HUES48 (cell line): ENCODE data around the gene IFNL4.
"Not testable (repeated sequence)": the region's sequence is repeated elsewhere in the genome, so short reads cannot be mapped to it uniquely, and the experiment has no call there.

Source experiments
- H3K27ac ChIP-seq: one replicate; pipeline ENCODE4 v1.7.0; 2013; ENCODE audit warnings: low read depth, low read length, inconsistent platforms
- H3K27me3 ChIP-seq: 2 replicates; pipeline ENCODE4 v1.6.1; 2013; ENCODE audit warnings: mild to moderate bottlenecking, low read length; ENCODE audit not compliant: control insufficient read depth, insufficient read depth
- H3K36me3 ChIP-seq: 2 replicates; pipeline ENCODE4 v1.6.1; 2013; ENCODE audit warnings: low read length; ENCODE audit not compliant: control insufficient read depth, insufficient read depth
- H3K4me1 ChIP-seq: 2 replicates; pipeline ENCODE4 v1.6.1; 2013; ENCODE audit warnings: mild to moderate bottlenecking, low read length; ENCODE audit not compliant: control insufficient read depth, insufficient read depth
- H3K4me3 ChIP-seq: 2 replicates; pipeline ENCODE4 v1.5.1; 2013; ENCODE audit warnings: mild to moderate bottlenecking, low read depth, low read length
- H3K9ac ChIP-seq: 2 replicates; pipeline ENCODE4 v1.6.1; 2013; ENCODE audit warnings: mild to moderate bottlenecking, low read depth, low read length, moderate library complexity
- H3K9me3 ChIP-seq: 2 replicates; pipeline ENCODE4 v1.6.1; 2013; ENCODE audit warnings: low read length; ENCODE audit not compliant: control insufficient read depth, insufficient read depth

The IFNL4 gene

DNA sequence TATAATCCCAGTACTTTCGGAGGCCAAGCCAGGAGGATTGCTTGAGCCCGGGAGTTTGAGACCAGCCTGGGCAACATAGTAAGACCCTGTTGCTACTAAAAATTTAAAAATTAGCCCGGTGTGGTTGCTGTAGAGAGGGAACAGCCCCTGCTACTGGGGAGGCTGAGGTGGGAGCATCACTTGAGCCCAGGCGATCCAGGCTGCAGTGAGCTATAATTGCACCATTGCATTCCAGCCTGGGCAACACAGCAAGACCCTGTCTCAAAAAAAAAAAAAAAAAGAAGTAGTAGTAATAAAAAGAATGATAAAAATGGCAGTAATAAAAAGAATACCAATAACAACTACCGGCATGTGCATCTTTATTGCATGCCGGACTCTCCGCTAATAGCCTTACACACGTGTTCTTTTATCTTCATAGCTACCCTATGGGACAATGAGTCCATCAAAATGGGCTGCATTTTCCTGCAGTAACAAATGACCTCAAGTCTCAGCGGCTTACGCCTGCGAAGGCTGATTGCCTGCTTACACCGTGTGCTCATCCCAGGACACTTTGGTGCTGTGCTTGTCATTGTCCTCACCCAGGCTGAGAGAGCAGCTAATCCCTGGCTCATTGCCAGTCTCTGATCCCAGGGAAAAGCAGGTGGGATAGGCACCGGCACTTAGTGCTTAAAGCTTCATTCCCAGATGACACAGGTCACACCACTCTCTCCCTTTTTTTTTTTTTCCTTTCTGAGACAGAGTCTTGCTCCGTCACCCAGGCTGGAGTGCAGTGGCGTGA, 30.2 kb downstream of the IFNL4 start:
- Histone ChIP-seq H3K27ac (no peak overlapping the region), H3K9me3 (no peaks in the 10 kb centered on the region), H3K36me3 (no peaks in the 10 kb centered on the region), H3K4me1 (no peaks in the 10 kb centered on the region), H3K27me3 (no peaks in the 10 kb centered on the region), H3K4me3 (no peak overlapping the region), H3K9ac (no peak overlapping the region)

DNA sequence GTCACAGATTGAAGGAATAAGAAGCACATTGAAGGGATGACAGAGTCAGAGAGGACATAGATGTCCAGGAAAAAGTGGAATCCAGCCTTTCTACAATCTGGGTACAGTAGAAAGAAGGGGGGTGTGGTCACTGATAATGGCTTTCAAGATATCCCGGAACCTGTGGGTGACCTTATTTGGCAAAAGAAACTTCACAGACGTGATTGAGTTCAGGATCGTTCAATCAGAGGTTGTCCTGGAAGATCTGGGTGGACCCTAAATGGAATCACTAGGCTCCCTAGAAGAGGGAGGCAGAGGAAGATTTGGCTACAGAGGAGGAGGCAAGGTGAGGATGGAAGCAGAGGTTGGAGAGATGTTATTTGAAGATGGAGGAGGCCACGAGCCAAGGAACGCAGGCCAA, 31.6 kb downstream of the IFNL4 start:
- no peaks in the 10 kb centered on the region for H3K27me3 ChIP-seq
- H3K4me3 ChIP-seq, result no peak overlapping the region
- H3K4me1 ChIP-seq, result no peaks in the 10 kb centered on the region
- H3K27ac ChIP-seq, result no peak overlapping the region
- no peak overlapping the region for H3K9ac ChIP-seq
- no peaks in the 10 kb centered on the region for H3K36me3 ChIP-seq
- H3K9me3 ChIP-seq, result no peaks in the 10 kb centered on the region

DNA sequence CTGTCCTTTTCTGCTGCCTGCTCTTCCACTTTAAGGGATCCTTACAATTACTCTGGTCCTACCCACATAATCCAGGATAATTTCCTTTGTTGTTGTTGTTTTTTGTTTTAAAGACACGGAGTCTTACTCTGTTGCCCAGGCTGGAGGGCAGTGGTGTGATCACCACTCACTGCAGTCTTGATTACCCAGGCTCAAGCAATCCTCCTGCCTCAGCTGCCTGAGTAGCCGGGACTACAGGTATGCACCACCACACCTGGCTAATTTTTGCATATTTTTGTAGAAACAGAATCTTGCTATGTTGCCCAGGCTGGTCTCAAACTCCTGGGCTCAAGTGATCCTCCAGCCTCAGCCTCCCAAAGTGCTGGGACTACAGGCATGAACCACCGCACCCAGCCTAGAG, 33.3 kb downstream of the IFNL4 start:
- H3K4me1 ChIP-seq, H3K9me3 ChIP-seq, H3K27ac ChIP-seq, H3K27me3 ChIP-seq, H3K9ac ChIP-seq, H3K4me3 ChIP-seq, H3K36me3 ChIP-seq: not testable (repeated sequence)

DNA sequence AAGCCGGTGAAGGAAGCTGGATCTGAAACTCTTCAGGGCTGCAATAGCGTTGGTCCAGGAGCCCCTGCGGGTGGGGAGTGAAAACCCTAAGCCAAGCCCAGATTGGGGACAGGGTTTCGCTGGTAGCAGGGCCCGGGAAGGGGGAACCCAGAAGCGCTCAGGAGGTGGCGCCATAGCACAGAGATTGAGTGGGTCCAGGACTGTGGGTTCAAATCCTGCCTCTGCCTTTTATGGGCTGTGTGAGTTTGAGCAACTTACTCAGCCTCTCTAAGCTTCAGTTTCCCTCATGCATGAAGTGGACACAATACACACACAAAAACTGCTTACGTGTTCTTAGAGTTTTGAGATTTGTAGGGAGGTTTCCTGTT, 36.3 kb downstream of the IFNL4 start:
- H3K4me3 ChIP-seq, result no peak overlapping the region
- H3K9me3 ChIP-seq, result no peaks in the 10 kb centered on the region
- H3K36me3 ChIP-seq, result no peaks in the 10 kb centered on the region

DNA sequence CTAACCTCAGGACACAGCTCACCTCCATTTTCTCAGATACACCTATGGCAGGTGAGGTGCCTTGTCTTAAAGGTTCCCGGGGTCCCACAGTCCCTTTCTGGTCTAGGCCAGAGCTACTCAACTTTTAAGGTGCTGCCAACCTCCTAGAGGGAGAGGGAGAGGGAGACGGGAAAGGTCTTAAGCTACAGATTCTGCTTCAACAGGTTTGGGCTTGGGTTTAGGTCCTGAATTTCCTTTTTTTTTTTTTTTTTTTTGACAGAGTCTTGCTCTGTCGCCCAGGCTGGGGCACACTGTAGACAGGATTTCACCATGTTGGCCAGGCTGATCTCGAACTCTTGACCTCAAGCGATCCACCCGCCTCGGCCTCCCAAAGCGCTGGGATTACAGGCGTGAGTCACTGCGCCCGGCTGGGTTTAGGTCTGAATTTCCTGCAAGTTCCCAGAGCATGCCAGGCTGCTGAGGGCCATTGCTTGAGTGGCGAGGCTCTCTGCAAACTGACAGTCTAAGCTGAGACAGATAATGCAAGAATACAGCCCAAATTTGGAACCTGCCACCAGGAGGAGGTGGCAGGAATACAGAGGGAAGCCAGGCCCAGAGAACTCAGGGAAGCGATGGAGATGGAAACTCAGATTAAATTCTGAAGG, 36.8 kb downstream of the IFNL4 start:
- no peaks in the 10 kb centered on the region for H3K36me3 ChIP-seq
- H3K9ac ChIP-seq, result no peak overlapping the region
- H3K27ac ChIP-seq, result no peak overlapping the region
- H3K9me3 ChIP-seq, result no peaks in the 10 kb centered on the region
- H3K4me1 ChIP-seq, result no peaks in the 10 kb centered on the region
- H3K4me3 ChIP-seq, result no peak overlapping the region
- H3K27me3 ChIP-seq, result no peaks in the 10 kb centered on the region

More for the DNA sequence above, 36.3 kb downstream of the IFNL4 start:
- Histone ChIP-seq H3K4me1 (no peaks in the 10 kb centered on the region), H3K27me3 (no peaks in the 10 kb centered on the region), H3K27ac (no peak overlapping the region), H3K9ac (no peak overlapping the region)

DNA sequence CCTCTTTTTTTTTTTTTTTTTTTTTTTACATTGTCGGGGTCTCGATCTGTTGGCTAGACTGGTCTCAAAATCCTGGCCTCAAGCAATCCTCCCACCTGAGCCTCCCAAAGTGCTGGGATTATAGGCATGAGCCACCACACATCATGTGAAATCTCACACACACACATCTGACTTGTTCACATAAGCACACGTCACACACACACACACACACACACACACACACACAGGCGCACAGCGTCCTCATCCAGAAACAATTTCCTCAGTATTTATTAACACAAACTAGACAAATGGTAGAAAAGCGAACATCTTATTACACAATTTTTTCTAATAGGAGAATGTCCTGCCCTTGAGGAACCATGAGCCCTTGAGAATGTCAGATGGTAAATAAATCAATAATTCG, 39.5 kb downstream of the IFNL4 start:
- Histone ChIP-seq H3K9ac (no peak overlapping the region), H3K36me3 (no peaks in the 10 kb centered on the region), H3K9me3 (no peaks in the 10 kb centered on the region)

DNA sequence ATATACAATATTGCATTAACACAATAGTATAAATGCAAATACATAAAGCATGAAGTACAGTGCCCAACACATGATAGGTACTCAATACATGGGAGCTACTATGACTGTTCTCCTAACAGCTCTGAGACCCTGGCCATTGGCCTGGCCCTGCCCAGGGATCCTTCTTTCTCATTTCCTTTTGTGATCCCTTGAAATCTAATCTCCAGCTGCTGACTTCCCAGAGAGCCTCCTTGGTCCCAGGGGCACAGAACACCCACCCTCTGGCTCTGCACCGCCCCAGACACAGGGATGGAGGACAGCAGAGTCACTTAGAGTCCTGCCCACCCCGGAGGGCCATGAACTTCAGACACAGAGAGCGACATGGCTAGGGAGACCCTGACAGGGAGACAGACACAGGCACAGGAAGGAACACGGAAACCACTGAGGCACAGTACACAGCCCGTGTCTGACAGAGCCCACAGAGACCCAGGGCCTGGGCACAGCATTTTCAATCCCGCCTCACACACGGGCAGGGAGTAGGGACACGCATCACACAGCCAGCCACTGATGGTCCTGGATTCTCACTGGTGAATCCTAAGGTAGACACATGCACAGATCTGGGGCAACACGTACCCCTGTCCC, 40.4 kb downstream of the IFNL4 start:
- Histone ChIP-seq H3K27ac (no peak overlapping the region), H3K4me3 (no peak overlapping the region), H3K27me3 (peaks cover 18% of the 10 kb centered on the region), H3K4me1 (no peaks in the 10 kb centered on the region), H3K9me3 (no peaks in the 10 kb centered on the region), H3K36me3 (no peaks in the 10 kb centered on the region), H3K9ac (no peak overlapping the region)

More for the DNA sequence above, 39.5 kb downstream of the IFNL4 start:
- no peaks in the 10 kb centered on the region for H3K4me1 ChIP-seq
- H3K27ac ChIP-seq, result no peak overlapping the region
- no peak overlapping the region for H3K4me3 ChIP-seq
- peaks cover 9% of the 10 kb centered on the region for H3K27me3 ChIP-seq

DNA sequence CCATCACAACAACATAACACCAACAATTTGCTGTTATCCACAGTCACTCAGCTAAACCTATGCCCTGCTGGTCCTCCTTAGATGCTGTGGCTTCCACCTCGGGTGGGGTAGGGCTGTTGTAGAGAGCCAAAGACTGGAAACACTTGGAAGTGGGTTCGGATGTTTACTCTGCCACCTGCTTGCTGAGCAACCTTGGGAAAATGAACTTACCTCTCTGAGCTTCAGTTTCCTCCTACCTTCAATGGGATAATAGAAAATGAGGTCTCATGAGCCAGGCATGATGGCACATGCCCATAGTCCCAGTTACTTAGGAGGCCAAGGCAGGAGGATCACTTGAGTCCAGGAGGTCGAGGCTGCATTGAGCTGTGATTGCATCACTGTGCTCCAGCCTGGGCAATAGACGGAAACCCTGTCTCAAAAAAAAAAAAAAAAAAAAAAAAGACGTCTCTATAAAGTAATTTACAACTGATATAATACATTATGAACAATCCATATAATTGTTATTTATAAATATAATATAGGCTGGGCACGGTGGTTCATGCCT, 41.3 kb downstream of the IFNL4 start:
- no peaks in the 10 kb centered on the region for H3K9me3 ChIP-seq
- H3K27me3 ChIP-seq, result peaks cover 26% of the 10 kb centered on the region
- no peaks in the 10 kb centered on the region for H3K4me1 ChIP-seq
- H3K36me3 ChIP-seq, result no peaks in the 10 kb centered on the region
- H3K27ac ChIP-seq, result no peak overlapping the region
- H3K4me3 ChIP-seq, result no peak overlapping the region
- H3K9ac ChIP-seq, result no peak overlapping the region

DNA sequence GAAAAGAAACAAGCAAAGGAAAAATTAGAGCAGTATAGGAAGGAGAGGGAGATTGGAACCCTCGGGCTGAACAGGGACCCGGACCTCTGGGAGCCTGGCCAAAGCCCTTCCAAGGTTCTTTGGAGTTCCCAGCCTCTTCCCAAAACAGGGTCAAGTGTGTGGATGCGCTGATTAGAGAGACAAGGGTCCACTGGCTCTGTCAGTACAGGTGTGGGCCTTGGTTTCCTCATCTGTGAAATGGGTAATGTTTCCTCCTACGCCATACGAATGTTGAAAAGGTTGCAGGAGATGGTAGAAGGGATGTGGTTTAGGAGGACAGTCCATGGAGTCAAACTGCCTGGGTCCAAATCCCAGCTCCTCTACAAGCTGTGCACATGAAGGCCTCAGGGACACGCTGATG, 42.5 kb downstream of the IFNL4 start:
- peaks cover 26% of the 10 kb centered on the region for H3K27me3 ChIP-seq
- no peak overlapping the region for H3K9ac ChIP-seq
- H3K4me1 ChIP-seq, result no peaks in the 10 kb centered on the region
- H3K4me3 ChIP-seq, result no peak overlapping the region
- H3K27ac ChIP-seq, result no peak overlapping the region
- no peaks in the 10 kb centered on the region for H3K9me3 ChIP-seq
- H3K36me3 ChIP-seq, result no peaks in the 10 kb centered on the region

DNA sequence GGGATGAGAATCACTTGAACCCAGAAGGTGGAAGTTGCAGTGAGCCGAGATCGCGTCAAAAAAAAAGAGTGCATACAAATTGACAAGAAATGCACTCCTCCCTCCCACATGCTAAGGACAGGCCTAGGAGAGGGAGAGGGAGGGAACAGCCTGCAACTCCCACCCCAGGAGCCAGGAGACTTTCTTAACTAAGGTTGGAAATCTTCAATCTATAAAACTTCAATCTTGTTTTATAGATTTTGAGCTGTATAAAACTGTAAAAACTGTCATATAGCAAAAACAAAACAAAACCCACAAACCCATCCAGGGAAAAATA, 43.2 kb downstream of the IFNL4 start:
- Histone ChIP-seq H3K9me3 (no peaks in the 10 kb centered on the region), H3K27me3 (peaks cover 26% of the 10 kb centered on the region), H3K27ac (no peak overlapping the region)

More for the DNA sequence above, 43.2 kb downstream of the IFNL4 start:
- H3K9ac ChIP-seq, result no peak overlapping the region
- H3K4me1 ChIP-seq, result no peaks in the 10 kb centered on the region
- no peaks in the 10 kb centered on the region for H3K36me3 ChIP-seq
- H3K4me3 ChIP-seq, result no peak overlapping the region
